Measurements from ENCODE around the gene JPT1.

The JPT1 gene

DNA sequence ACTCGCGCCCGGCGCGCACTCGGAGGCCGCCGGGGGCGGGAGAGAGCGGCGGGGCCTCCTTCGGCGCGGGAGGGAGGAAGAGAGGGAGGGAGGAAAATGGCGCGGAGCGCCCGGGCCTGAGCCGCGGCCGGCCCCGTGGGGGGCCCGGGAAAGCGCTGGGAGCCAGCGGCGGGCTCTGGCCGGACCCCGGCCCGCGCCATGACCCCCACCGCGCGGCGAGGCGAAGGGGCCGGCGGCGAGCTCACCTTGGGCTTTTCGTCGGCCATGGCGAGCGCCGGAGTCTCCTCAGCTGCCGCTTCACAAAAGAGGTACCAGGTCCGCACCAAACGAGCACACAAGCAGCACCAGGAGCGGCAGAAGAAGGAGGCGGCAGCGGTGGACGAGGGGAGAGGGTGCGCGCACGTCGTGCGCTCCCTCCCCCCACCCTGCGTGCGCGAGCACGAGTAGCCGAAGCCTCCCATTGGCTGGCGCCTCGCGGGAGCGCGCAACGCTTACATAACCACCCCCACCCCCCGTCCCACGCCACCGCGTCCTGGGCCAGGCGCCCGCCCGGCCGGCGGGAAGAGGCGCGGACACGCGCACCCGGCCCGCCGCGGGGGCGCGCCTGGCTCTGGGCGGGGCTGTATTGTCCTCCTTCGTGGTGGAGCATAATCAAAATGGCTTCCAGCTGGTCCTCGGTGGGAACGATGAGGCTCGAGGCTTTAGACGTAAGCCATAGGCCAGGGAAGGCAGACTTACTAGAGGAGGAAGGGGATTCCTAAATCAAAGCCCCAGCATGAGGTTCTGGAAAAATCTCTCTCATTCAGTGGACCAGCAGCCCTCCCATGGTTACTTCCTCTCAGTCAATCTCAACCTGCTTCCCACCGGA, 28.5 kb upstream of the JPT1 start, which contains the start of gene SUMO2 (continued):
- TF ChIP-seq ZEB2 (tag by site-specific recombination; IDR thresholded peaks at IDR 0.05) (peak; percentile 35; the same call in 1 of the 2 replicates), ZNF223 (tag by site-specific recombination; IDR thresholded peaks at IDR 0.05) (no peak), ZNF768 (tag by site-specific recombination; IDR thresholded peaks at IDR 0.05) (no peak), SP2 (tag by site-specific recombination; IDR thresholded peaks at IDR 0.05) (peak; percentile 68), PBX3 (CRISPR knock-in tag; IDR thresholded peaks at IDR 0.05) (peak; percentile 39; the same call in 1 of the 2 replicates), KLF16 (tag by site-specific recombination; IDR thresholded peaks at IDR 0.05) (0 out of 2 replicates have a peak, but pooled peaks have one; percentile 49), ZNF785 (tag by site-specific recombination; IDR thresholded peaks at IDR 0.05) (peak; percentile 56; the same call in 1 of the 2 replicates), KLF10 (tag by site-specific recombination; IDR thresholded peaks at IDR 0.05) (peak; percentile 41; the same call in 1 of the 2 replicates), ZNF335 (tag by site-specific recombination; conservative IDR thresholded peaks at IDR 0.05) (peak; percentile 86), ZNF670 (tag by site-specific recombination; IDR thresholded peaks at IDR 0.05; ENCODE audit: low read depth) (no peak), MEIS1 (CRISPR knock-in tag; IDR thresholded peaks at IDR 0.05; ENCODE audit: borderline replicate concordance) (no peak), ZNF843 (tag by site-specific recombination; IDR thresholded peaks at IDR 0.05) (0 out of 2 replicates have a peak, but pooled peaks have one; percentile 34), GLIS2 (tag by site-specific recombination; IDR thresholded peaks at IDR 0.05) (peak; percentile 57; the same call in 1 of the 2 replicates), ZNF114 (tag by site-specific recombination; IDR thresholded peaks at IDR 0.05) (no peak), ZBTB1 (tag by site-specific recombination; IDR thresholded peaks at IDR 0.05) (peak; percentile 13; the same call in 1 of the 2 replicates), ZSCAN30 (tag by site-specific recombination; IDR thresholded peaks at IDR 0.05) (0 out of 2 replicates have a peak, but pooled peaks have one; percentile 9), IKZF3 (tag by site-specific recombination; IDR thresholded peaks at IDR 0.05) (peak; percentile 44), ZNF366 (tag by site-specific recombination; conservative IDR thresholded peaks at IDR 0.05) (peak; percentile 59; the same call in 1 of the 2 replicates), ZNF677 (tag by site-specific recombination; IDR thresholded peaks at IDR 0.05) (0 out of 2 replicates have a peak, but pooled peaks have one; percentile 43)
- TF ChIP-seq, protein P1, sequence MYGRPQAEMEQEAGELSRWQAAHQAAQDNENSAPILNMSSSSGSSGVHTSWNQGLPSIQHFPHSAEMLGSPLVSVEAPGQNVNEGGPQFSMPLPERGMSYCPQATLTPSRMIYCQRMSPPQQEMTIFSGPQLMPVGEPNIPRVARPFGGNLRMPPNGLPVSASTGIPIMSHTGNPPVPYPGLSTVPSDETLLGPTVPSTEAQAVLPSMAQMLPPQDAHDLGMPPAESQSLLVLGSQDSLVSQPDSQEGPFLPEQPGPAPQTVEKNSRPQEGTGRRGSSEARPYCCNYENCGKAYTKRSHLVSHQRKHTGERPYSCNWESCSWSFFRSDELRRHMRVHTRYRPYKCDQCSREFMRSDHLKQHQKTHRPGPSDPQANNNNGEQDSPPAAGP (tag by site-specific recombination; IDR thresholded peaks at IDR 0.05): peak; percentile 41
- TF ChIP-seq, protein P2, sequence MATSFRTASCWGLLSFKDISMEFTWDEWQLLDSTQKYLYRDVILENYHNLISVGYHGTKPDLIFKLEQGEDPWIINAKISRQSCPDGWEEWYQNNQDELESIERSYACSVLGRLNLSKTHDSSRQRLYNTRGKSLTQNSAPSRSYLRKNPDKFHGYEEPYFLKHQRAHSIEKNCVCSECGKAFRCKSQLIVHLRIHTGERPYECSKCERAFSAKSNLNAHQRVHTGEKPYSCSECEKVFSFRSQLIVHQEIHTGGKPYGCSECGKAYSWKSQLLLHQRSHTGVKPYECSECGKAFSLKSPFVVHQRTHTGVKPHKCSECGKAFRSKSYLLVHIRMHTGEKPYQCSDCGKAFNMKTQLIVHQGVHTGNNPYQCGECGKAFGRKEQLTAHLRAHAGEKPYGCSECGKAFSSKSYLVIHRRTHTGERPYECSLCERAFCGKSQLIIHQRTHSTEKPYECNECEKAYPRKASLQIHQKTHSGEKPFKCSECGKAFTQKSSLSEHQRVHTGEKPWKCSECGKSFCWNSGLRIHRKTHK (tag by site-specific recombination; IDR thresholded peaks at IDR 0.05): no peak
- TF ChIP-seq, protein P3, sequence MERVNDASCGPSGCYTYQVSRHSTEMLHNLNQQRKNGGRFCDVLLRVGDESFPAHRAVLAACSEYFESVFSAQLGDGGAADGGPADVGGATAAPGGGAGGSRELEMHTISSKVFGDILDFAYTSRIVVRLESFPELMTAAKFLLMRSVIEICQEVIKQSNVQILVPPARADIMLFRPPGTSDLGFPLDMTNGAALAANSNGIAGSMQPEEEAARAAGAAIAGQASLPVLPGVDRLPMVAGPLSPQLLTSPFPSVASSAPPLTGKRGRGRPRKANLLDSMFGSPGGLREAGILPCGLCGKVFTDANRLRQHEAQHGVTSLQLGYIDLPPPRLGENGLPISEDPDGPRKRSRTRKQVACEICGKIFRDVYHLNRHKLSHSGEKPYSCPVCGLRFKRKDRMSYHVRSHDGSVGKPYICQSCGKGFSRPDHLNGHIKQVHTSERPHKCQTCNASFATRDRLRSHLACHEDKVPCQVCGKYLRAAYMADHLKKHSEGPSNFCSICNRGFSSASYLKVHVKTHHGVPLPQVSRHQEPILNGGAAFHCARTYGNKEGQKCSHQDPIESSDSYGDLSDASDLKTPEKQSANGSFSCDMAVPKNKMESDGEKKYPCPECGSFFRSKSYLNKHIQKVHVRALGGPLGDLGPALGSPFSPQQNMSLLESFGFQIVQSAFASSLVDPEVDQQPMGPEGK (tag by site-specific recombination; IDR thresholded peaks at IDR 0.05): peak; percentile 78

All from HEK293 (cell line).